Activated T-cell treated with anti-CD3 and anti-CD28 coated beads for 1 hour (primary cell): ENCODE measurements around the gene NKX1-1.
"Not testable (repeated sequence)": the region's sequence is repeated elsewhere in the genome, so short reads cannot be mapped to it uniquely, and the experiment has no call there.

Experiments
- DNase-seq: peaks from one replicate; pipeline ENCODE4 v3.0.0-alpha.2; 2020; ENCODE audit warnings: low read depth

Gene NKX1-1

GRCh38 chr4:1373892-1374705 is 32.1 kb downstream of the NKX1-1 start:
- no peak for DNase-seq

DNA sequence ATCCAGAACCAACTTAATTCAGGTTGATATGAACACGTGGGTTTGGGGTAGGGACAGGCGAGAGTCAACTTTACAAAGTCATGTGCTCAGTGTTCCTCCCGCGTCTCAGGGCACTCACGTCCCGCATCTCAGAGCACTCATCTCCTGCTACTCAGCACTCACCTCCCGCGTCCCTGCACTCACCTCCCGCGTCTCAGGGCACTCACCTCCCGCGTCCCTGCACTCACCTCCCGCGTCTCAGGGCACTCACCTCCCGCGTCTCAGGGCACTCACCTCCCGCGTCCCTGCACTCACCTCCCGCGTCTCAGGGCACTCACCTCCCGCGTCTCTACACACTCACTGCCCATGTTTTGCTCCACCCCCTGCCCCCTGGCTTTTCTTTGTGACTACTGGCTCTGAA is 33.7 kb downstream of the NKX1-1 start:
- not testable (repeated sequence) for DNase-seq

GRCh38 chr4:1371176-1372165 is 34.8 kb downstream of the NKX1-1 start:
- DNase-seq: no peak

DNA sequence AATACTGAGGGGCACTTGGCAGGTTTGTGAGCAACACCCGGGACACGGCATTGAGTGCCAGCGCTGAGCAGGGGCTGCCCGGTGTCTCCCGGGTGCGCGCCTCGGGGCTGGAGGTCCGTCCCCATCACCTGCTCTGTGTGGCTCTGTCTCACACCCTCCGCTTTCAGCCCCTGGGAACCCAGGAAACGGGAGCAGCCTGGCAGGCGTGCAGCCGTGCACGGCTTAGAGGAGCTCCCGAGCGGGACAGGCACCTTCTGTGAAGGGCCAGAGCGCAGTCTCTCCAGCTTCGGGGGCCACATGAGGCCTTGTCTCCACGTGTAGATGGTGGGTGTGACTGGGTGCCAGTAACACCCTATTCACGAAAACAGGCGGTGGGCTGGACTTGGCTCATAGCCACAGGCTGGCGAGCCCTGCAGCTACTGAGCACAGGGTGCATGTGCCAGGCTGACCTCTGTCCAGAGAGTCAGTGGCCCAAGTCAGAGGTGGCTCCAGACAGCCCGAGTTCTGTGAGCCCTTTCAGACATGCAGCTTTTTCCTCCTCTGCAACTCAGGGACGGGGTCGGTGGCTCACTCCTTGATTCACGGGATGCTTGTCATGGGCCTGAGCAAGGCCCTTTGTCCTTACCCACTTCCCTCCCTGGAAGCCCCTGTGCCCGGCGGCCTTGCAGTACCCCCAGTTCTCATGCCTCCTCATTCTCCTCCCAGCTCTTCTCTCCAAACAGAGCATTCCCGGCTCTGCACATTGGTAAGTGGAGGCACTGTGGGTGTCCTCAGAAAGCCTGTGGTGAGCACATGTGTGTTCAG is 35.7 kb downstream of the NKX1-1 start:
- no peak for DNase-seq

GRCh38 chr4:1369479-1370079 is 36.7 kb downstream of the NKX1-1 start:
- no peak for DNase-seq

DNA sequence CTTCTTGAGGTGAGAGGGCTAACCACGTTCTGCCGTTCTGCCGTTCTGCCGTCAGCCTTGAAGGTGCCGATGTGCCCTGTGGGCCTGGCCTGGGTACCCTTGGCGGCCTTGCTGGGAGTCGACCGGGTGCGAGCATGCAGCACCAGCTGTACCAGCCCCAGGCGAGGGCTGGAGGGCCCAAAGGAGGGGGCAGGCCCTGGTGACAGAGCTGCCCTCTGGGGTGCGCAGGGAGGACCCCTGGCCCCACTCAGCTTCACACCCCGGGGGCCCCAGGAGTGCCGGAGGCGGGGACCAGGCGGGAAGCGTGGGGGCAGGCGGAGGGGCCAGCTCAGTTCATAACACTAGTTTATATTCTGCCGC is 37.2 kb downstream of the NKX1-1 start:
- DNase-seq: no peak

DNA sequence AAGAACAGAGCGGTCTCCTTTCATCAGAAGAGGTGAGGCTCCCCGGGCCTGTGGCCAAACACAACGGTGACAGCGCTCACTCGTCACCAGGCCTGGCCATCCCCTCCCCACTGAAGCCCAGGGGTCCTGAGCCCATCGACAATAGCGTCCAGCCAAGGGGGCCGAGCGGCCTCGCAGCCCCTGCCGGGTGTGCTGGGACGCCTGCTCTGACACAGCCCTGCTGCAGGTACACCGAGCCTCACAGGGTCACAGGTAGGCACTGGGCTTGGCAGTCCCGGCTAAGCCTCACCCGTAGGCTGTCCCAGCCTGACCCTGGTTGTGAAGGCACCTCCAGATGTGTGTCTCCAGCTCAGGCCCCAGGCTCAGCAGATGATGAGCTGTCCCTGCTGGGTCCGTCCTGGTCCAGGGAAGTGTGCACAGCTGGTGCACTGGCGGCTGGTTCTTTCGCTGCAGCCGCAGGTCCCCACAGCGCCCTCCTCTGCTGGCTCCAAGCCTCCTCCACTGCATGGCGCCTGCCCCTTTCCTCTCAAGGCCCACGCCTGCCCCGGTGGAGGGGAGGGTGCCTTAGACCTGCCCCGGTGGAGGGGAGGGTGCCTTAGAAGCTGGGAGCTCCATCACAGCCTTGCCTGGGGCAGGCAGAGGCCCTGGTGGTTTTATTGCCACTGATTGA is 37.7 kb downstream of the NKX1-1 start:
- no peak for DNase-seq

GRCh38 chr4:1367936-1368289 is 38.3 kb downstream of the NKX1-1 start:
- DNase-seq: no peak

GRCh38 chr4:1367230-1367935 is 38.9 kb downstream of the NKX1-1 start:
- DNase-seq: no peak

GRCh38 chr4:1366371-1367229 is 39.6 kb downstream of the NKX1-1 start:
- no peak for DNase-seq

DNA sequence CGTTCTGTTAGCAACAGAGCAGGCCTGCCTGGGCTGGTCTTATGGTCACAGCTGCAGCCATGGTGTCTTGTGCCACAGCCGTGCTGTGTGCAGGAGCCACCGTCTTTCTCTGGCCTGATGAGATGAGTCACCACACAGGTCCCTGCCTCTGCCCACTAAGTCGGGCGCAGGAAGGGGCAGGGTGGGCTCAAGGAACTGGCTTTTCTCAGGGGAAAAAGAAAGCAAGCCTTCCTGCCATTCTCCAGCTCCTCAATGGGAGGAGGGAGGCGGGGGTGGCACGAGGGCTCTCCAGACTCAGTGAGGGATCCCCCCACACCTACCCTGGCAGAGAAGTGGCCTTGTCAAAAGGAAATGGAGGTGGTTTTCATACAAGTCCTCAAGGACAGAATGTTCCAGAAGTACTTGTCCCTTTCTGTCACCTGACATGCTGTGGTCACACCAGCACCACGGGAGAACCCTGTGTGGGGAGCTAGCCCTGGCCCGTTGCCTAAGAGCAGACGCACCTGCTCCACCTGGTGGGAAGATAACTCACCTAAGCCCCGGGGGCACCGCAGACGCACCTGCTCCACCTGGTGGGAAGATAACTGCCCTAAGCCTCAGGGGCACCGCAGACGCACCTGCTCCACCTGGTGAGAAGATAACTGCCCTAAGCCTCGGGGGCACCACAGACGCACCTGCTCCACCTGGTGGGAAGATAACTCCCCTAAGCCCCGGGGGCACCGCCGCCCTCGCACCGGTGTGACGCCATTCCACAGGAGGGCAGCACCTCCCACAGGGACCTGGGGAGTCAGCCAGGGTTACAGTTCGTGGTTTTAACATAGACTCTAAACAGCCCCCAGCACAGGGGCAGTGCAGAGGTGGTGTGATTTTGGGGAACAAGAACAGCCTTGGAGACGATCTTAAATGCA is 40.7 kb downstream of the NKX1-1 start:
- DNase-seq: no peak

DNA sequence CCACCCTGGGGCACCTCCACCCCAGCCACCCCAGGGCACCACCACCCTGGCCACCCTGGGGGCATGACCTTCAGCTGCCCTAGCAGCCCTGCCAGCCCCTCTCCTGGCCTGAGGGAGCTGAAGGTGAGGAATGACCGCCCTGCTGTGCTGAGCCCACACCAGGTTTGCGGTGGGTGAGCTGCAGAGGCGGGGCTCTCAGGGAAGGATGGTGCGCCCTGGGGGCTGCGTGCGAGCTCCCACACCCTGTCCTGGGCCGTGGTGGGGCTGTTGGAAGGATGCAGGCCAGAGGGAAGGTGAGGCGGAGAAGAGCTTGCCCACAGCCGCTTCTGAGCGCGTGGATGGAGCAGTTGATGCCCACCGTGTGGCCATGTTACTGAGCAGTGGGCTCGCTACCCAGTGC is 41.5 kb downstream of the NKX1-1 start:
- DNase-seq: no peak

GRCh38 chr4:1364217-1364616 is 42.0 kb downstream of the NKX1-1 start:
- DNase-seq: no peak

DNA sequence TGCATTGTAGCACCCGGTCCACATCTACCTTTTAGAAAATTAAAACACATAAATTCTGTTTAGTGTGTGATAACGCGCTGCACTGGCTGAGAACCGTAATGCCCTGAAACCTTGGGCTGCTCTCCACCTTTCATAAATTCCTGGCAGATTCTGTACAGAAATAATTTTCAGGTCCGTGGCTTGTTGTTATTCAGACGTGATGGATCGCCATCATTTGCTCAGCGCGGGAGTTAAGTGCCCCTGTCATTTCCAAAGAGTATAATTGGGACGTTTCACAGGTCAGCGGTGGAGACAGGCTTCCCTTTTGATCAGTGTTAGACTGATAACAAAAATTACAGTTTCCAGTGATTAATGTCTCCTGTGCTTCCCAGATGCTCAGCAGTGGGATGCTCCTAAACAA is 42.7 kb downstream of the NKX1-1 start:
- no peak for DNase-seq

GRCh38 chr4:1362521-1362920 is 43.7 kb downstream of the NKX1-1 start:
- DNase-seq: no peak

GRCh38 chr4:1362046-1362445 is 44.2 kb downstream of the NKX1-1 start:
- DNase-seq: no peak

GRCh38 chr4:1361431-1361830 is 44.8 kb downstream of the NKX1-1 start:
- DNase-seq: no peak

GRCh38 chr4:1360423-1361283 is 45.6 kb downstream of the NKX1-1 start:
- no peak for DNase-seq
